Activated CD8-positive, alpha-beta memory T cell treated with anti-CD3 and anti-CD28 coated beads for 36 hours (primary cell): ENCODE measurements around the gene IL18R1. TPM values are rescaled to one million over a fixed set of nuclear protein-coding genes. Genes with fewer than 3 reads are reported as not detected.

Experiments
- CTCF ChIA-PET: fragments of 350-600 bp; sonication (Branson Sonifier 250); formaldehyde crosslinking; loops from one replicate; lab custom pipeline; 2021; ENCODE audit warnings: antibody characterized with exemption; lab: Charles Lee
- POLR2A ChIA-PET: fragments of 350-600 bp; sonication (Branson Sonifier 250); formaldehyde crosslinking; loops from one replicate; lab custom pipeline; 2021; ENCODE audit warnings: antibody characterized with exemption; lab: Charles Lee
- total RNA-seq, 2 experiments: library from RNA; stranded (reverse); gene quantifications; one replicate each; pipeline ENCODE4 v1.2.3, GENCODE V29; 2021

IL18R1 gene
- total RNA-seq, 2 experiments from 2014 or later: 25.1 to 25.8 TPM

DNA sequence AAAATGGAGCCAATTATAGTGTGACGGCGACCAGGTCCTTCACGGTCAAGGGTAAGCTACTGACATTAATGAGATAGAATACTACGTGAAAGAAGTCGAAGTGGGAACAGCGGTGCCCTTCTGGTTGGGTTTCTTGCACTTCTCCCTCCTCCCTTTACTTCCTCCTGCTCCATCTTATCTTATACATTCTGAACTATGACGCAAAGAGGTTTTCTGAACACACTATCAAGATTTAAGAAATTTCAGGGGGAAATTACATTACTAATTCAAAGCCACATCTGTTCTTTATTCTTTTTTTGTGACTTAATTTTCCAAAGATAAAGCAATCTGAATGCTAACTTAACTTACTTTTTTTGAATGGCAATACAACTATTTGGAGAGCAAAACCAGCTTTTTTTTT lies 14.8 kb upstream of the IL18R1 start:
- POLR2A ChIA-PET: no interaction called here

GRCh38 chr2:102342888-102343287 lies 12.7 kb upstream of the IL18R1 start:
- POLR2A ChIA-PET: no interaction called here
- CTCF ChIA-PET: no interaction called here

More for the DNA sequence above, 14.8 kb upstream of the IL18R1 start:
- CTCF ChIA-PET: no interaction called here

GRCh38 chr2:102344397-102344796 lies 11.2 kb upstream of the IL18R1 start:
- ChIA-PET CTCF (no interaction called here), POLR2A (no interaction called here)

DNA sequence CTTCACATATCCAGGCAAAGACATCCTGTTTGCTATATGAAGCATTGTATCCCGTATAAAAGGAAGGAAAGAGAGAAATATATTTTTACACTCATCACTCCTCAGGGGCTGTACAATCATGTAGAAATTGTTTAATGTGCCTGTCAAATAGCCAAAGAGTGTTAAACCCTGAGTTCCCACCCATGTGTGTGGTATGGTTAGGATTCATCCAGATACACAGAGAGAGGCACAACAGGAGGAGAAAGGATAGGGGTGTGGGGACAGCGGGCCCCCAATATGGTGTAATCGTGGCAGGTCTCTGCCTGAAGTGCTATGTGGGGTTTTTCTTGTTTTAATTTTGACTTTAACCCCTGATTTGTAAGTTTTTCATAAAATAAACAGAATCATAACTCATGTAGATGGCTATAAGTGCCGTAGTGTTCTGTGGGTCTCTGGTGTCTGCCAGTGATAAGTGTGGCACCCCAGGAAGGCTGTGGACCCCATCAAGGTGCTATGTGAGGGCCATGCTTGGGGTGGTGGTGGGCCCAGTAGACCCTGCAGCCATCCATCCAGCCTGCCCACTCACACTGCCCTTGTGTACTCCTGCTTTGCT lies 10.2 kb upstream of the IL18R1 start:
- ChIA-PET POLR2A (no interaction called here), CTCF (no interaction called here)

DNA sequence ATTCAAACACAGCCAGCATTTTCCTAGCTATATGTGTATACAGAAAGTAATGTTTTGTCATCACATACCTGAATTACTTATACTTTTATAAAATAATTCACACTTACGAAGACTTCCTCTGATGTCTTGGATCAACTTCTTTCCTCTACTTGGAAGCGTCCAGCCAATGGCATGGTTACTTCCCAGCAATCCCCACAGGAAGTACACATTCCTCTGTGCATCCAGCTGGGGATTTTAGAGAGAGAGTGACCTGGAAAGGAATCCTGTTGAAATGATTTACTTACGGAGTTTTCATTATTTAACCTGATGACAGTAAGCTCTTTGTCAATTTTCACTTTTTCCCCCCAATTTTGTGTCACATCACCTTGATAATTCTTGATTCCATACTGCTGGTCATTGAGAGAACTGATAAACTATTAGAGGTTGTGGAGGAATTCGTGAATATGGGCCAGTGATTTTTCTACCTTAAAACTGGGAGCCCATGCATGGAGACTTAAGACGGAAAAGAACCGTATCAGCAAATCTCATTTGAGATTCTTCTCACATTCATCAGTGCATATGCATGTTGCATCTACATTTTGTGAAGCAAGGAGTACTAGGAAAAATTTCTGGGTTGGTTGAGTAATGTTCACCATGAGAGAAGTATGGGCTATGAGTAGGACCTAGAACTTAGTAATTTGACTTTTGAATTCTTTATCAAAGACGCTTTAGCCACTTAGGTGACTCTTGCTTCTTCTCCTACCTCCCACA lies 9.0 kb upstream of the IL18R1 start:
- POLR2A ChIA-PET: no interaction called here
- CTCF ChIA-PET: no interaction called here

GRCh38 chr2:102350137-102350793 lies 5.3 kb upstream of the IL18R1 start:
- POLR2A ChIA-PET: no interaction called here
- CTCF ChIA-PET: interaction anchor here (1.2 kb wide), 1 partner anchor 110 kb away, joined by 3 read pairs; no protein-coding TSS in a partner anchor

DNA sequence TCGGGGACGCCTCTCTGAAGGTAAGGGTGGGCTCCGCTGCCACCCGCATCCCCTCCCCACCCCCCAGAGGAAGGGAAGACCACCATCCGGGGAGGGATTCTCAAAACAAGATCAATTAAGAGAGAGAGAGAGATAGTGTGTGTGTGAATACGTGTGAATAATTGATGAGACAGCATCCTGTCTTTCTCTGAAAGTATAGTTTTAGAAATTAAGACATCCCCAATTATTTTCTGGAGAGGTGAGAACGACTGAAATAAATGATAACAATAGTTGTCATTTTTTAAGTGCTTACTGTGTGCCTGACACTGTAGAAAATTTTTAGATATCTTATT lies 751 bp downstream of the IL18R1 start:
- POLR2A ChIA-PET: no interaction called here
- CTCF ChIA-PET: interaction anchor here (0.7 to 1.9 kb wide), 21 partner anchors 11 to 471 kb away, joined by 3 to 8 read pairs (median 3); partner anchors contain the start of gene IL18RAP

DNA sequence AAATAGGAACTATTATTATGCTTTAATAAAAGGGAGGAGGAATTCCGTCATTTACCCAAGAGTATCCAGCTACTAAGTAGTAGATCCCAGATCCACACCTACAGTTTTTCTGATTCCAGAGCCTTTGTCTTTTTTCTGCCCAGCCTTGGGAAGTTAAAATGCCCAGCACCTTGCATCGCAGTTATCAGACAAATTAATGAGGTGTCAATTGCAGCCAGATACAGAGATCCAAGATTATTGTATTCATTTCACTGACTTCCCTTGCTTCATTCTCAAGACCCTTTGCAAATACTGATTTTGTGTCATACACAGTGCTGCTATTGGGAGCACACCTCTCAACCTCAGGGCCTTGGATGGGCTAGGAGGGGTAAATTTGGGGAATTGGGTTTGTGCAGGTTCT lies 1.1 kb downstream of the IL18R1 start:
- POLR2A ChIA-PET: no interaction called here

DNA sequence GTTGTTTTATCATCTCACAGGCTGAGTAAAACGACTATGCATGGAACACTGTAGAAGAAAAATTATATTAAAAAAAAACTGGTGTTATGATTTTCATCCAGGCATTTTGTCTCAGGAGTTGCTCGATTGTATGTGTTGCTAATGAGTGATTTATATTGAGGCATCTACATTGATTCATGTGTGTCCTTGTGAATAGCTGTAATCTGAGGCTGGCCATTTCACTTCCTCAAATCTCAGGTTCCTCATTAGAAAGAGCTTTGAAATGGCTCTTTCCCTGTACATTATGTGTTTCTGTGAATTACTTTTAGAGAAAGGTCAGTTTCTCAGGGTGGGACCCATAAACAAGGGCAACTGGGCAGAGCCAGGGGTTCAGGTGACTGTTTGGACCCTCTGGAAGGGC lies 2.3 kb downstream of the IL18R1 start:
- ChIA-PET CTCF (interaction anchor here (1.0 to 1.6 kb wide), 2 partner anchors 81 to 83 kb away, joined by 4 read pairs; no protein-coding TSS in a partner anchor), POLR2A (no interaction called here)

More for the DNA sequence above, 1.1 kb downstream of the IL18R1 start:
- CTCF ChIA-PET: interaction anchor here (0.7 to 1.9 kb wide), 12 partner anchors 11 to 472 kb away, joined by 3 to 8 read pairs (median 4); no protein-coding TSS in a partner anchor

- POLR2A ChIA-PET: no interaction called here
- CTCF ChIA-PET: interaction anchor here (1.6 kb wide), 1 partner anchor 81 kb away, joined by 4 read pairs; no protein-coding TSS in a partner anchor
Measured at GRCh38 chr2:102358496-102358895, 2.9 kb downstream of the IL18R1 start.

DNA sequence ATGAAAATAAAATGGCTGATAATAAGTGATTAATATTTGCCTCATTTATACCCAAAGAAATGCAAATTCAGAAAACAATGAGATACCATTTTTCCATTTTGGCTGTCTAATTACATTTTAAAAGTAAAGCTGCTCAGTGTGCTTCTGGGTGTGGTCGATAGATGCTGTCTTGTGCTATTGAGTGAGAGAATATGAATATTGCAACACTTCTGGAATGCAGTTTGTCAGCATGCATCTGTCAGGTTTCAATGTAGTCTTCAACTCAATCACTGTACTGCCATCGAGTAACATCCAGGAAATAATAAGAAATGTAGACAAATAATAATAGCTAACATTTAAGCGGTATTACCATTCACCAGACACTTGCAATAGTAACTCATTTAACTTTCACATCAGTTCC lies 3.9 kb downstream of the IL18R1 start:
- CTCF ChIA-PET: interaction anchor here (1.8 kb wide), 1 partner anchor 119 kb away, joined by 4 read pairs; no protein-coding TSS in a partner anchor
- POLR2A ChIA-PET: no interaction called here

DNA sequence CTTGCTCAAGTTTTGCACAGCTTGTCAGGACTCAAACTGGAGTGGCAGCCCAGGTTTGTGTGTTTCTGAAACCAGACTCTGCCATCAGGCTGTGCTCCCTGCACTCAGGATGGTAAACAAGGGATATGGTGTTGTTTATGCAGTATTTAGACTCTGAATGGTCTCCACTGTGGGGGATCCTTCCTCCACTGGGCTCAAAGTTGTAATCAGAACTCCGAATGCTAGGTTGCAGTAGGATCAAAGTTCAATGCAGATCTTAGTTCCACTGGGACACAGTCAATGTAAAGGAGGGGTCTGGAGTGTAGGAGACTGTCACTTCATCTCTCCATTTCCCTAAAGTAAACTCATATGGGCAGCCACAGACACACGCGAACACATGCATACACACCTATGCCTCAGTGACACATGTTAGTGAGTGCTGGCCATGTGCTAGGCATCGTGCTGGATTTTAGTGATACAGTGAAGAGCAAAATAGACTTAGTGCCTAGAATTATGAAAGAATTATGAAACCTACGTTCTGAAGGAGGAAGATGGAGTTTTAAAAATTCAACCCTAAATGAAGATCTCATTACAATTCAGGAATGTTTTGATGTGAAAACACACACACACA lies 6.1 kb downstream of the IL18R1 start:
- ChIA-PET CTCF (no interaction called here), POLR2A (no interaction called here)

GRCh38 chr2:102365763-102366162 lies 10.2 kb downstream of the IL18R1 start:
- ChIA-PET CTCF (no interaction called here), POLR2A (no interaction called here)

- ChIA-PET POLR2A (no interaction called here), CTCF (interaction anchor here (1.0 to 2.2 kb wide), 3 partner anchors 54 to 105 kb away, joined by 3 to 6 read pairs (median 4); no protein-coding TSS in a partner anchor)
Measured at GRCh38 chr2:102366406-102367112, 11.0 kb downstream of the IL18R1 start.

DNA sequence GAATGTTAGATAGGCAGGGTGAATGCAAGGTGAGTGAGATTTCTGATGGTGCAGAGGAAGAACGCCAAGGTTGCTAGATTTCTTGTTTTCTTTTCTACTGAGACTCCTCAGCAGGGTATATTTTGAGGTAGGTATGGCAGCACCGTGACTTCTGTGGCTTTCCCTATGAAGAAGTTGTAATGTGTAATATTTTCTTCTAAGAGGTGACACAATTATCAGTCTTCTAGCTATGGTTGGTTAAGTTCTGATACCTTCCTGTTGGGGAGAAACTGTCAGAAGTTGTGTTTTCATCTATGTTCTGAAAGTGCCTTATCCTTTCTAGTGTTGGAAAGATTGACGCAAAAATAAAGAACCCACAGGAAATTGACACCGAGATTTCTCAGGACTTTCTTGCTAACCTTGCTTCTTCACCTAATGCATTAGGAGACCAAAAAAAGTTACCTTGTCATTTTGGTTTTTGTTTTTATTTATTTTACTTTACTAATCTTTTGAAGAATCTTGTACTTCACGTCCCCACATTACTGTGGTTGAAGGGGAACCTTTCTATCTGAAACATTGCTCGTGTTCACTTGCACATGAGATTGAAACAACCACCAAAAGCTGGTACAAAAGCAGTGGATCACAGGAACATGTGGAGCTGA lies 11.9 kb downstream of the IL18R1 start:
- ChIA-PET CTCF (interaction anchor here (0.7 to 2.2 kb wide), 4 partner anchors 11 to 106 kb away, joined by 3 to 6 read pairs (median 4); no protein-coding TSS in a partner anchor), POLR2A (interaction anchor here (1.4 kb wide), 1 partner anchor 53 kb away, joined by 3 read pairs; no protein-coding TSS in a partner anchor)

DNA sequence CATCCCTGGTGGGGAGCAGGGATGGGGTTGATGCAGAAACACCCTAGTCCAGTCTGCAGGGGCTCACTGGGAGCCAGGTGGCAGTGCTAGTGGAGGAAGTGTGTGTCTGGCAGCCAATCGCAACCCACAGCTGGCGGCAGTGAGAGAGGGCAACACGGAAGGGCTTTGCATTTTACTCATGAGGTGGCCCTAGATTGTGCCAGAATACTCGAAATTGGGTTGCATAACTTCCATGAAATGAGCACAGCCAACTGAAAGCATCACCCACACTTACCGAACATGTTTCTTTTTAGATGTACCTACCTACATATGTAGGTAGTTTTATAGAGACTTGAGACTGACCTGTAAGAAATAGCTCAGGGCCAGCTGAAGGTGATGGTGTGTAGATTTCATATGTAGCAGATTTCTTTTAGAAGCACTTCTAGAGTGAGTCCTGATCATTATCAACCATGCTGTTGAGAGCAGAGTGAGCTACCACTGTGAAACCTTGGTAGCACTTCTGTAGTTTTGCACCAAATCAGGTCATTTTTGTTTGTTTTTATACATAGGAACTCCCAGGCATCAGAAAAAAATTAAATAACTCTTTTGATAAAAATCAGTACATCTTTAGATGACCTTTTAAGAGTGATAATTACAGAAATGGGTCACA lies 13.0 kb downstream of the IL18R1 start:
- POLR2A ChIA-PET: interaction anchor here (0.5 to 1.4 kb wide), 2 partner anchors 51 to 468 kb away, joined by 3 read pairs; no protein-coding TSS in a partner anchor

DNA sequence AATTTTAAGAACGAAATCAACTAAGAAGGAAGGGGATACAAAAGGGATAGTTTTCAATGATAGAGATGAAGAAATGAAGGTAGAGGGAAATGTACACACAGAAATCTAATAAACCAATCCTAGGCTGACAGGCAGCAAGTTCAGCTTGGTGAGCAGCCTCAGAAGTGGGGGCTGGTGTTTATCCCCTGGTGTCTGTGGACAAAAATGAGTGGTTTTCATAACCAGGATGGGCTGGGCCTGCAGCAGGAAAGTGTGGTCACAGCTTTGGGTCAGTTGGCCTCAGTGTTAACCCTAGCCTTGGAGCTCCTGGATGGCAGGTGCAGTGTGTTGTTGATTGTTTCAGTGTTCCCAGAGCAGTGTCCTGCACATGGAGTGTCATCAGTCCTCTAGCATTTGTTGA lies 14.3 kb downstream of the IL18R1 start:
- ChIA-PET CTCF (no interaction called here), POLR2A (interaction anchor here (0.7 kb wide), 1 partner anchor 31 kb away, joined by 3 read pairs; no protein-coding TSS in a partner anchor)

More for the DNA sequence above, 13.0 kb downstream of the IL18R1 start:
- CTCF ChIA-PET: interaction anchor here (1.0 to 2.2 kb wide), 3 partner anchors 68 to 349 kb away, joined by 3 to 6 read pairs (median 4); no protein-coding TSS in a partner anchor
